K562 (cell line): Measurements from ENCODE around the gene SMCO4. TPM values are rescaled to one million over a fixed set of nuclear protein-coding genes. Genes with fewer than 3 reads are reported as not detected.

Source experiments
- ATAC-seq: fragments of 200-7000 bp; cut with Tn5 transposase; 3 replicates; pipeline ENCODE4 v1.9.1; 2020; ENCODE audit warnings: moderate library complexity
- BruUV-seq: library from RNA; stranded (reverse); fragments of 400-500 nt; replicated peaks from 2 replicates; lab custom pipeline; 2021; lab: Mats Ljungman, UMichigan
- CTCF ChIA-PET: fragments of 300-600 bp; formaldehyde crosslinking; extraction: SDS; loops from one replicate; lab custom pipeline; 2021; ENCODE audit warnings: low intra/inter-chr PET ratio; lab: Yijun Ruan, JAX
- POLR2A ChIA-PET: fragments of 300-600, 350-650 bp; sonication (Branson Sonifier 250); formaldehyde crosslinking; extraction: SDS; loops from one replicate; lab custom pipeline; 2021; ENCODE audit warnings: antibody characterized with exemption, inconsistent platforms; lab: Yijun Ruan, JAX
- DNase-seq, 4 experiments: peaks; one replicate each; pipeline versions ENCODE4 v3.0.0 to v3.0.0-alpha.2; 2011 to 2018; ENCODE audit warnings: low spot score in 3 of 4, mixed read lengths in 3 of 4; ENCODE audit errors: extremely low read depth in 1 of 4
- FAIRE-seq: peaks from 2 replicates; lab custom pipeline; 2011; peaks lifted over from hg19 to GRCh38; lab: Jason Lieb, UNC
- H2AFZ ChIP-seq: 2 replicates; pipeline ENCODE4 v1.6.0; 2011; ENCODE audit warnings: low read depth, low read length, control low read depth, inconsistent platforms
- H3K27ac ChIP-seq: fragments of 200-600 bp; 3 replicates; pipeline ENCODE4 v1.8.0; 2011; ENCODE audit warnings: low read depth, mild to moderate bottlenecking, control low read depth, inconsistent platforms, low read length, moderate library complexity, mixed read lengths; ENCODE audit errors: extremely low read depth
- H3K27me3 ChIP-seq, 2 experiments: fragments of 300-600 bp in 1 of 2; 2 replicates in 1 of 2; 3 replicates in 1 of 2; pipeline versions ENCODE4 v1.6.0 to v1.8.0; 2011; ENCODE audit warnings: inconsistent platforms in 2 of 2, low read length in 2 of 2, mild to moderate bottlenecking in 1 of 2, mixed read lengths in 1 of 2, moderate library complexity in 1 of 2; ENCODE audit not compliant: control insufficient read depth in 2 of 2, insufficient read depth in 2 of 2
- H3K36me3 ChIP-seq: fragments of 300-600 bp; 3 replicates; pipeline ENCODE4 v1.8.0; 2011; ENCODE audit warnings: mild to moderate bottlenecking, low read length, inconsistent platforms; ENCODE audit not compliant: control insufficient read depth, insufficient read depth
- H3K4me1 ChIP-seq, 2 experiments: fragments of 200-600 bp in 1 of 2; replicated peaks in 1 of 2; 2 replicates in 1 of 2; 3 replicates in 1 of 2; pipeline versions ENCODE4 v1.5.1 to v1.8.0; 2011; ENCODE audit warnings: inconsistent platforms in 2 of 2, low read length in 2 of 2, mild to moderate bottlenecking in 1 of 2, mixed read lengths in 1 of 2, moderate library complexity in 1 of 2; ENCODE audit not compliant: control insufficient read depth in 2 of 2, insufficient read depth in 2 of 2
- H3K4me2 ChIP-seq: 2 replicates; pipeline ENCODE4 v1.6.1; 2011; ENCODE audit warnings: low read length, control low read depth, inconsistent platforms, mixed read lengths; ENCODE audit not compliant: insufficient read depth
- H3K4me3 ChIP-seq: fragments of 200-600 bp; sonication (generic), shearing (Covaris generic); 2 replicates; pipeline ENCODE4 v1.5.1; 2016; ENCODE audit warnings: control low read depth, inconsistent platforms
- H3K79me2 ChIP-seq: fragments of 200-600 bp; 3 replicates; pipeline ENCODE4 v1.8.0; 2011; ENCODE audit warnings: low read length, inconsistent platforms; ENCODE audit not compliant: control insufficient read depth, insufficient read depth
- H3K9ac ChIP-seq, 2 experiments: 2 replicates each; pipeline versions ENCODE4 v1.6.0 to v1.6.1; 2011; ENCODE audit warnings: low read depth in 2 of 2, low read length in 2 of 2, control low read depth in 1 of 2, inconsistent platforms in 1 of 2, mild to moderate bottlenecking in 1 of 2, mixed read lengths in 1 of 2; ENCODE audit not compliant: insufficient read depth in 1 of 2
- H3K9me1 ChIP-seq: one replicate; pipeline ENCODE4 v1.6.0; 2011; ENCODE audit warnings: inconsistent platforms, mild to moderate bottlenecking, low read length, moderate library complexity; ENCODE audit not compliant: control insufficient read depth, insufficient read depth
- H3K9me3 ChIP-seq: replicated peaks from 2 replicates; pipeline ENCODE4 v1.5.1; 2011; ENCODE audit warnings: low read depth, low read length, inconsistent platforms; ENCODE audit not compliant: control insufficient read depth, insufficient read depth
- H4K20me1 ChIP-seq: replicated peaks from 2 replicates; pipeline ENCODE4 v1.6.1; 2011; ENCODE audit warnings: low read length, inconsistent platforms, mixed read lengths; ENCODE audit not compliant: control insufficient read depth, insufficient read depth
- ESRRB ChIP-seq: fragments of 250-450 bp; sonication (Bioruptor Pico); IDR thresholded peaks from 2 replicates; pipeline ENCODE4 v1.5.0; 2020; ENCODE audit warnings: mild to moderate bottlenecking, moderate library complexity, borderline replicate concordance
- ETS2 ChIP-seq: IDR thresholded peaks from 2 replicates; pipeline ENCODE4 v1.6.1; 2016; ENCODE audit warnings: borderline replicate concordance, missing genetic modification characterization, mild to moderate bottlenecking, moderate library complexity, missing compliant biosample characterization; ENCODE audit not compliant: poor library complexity, severe bottlenecking
- KDM1A ChIP-seq, 2 experiments: fragments of 450-650 bp; IDR thresholded peaks; 2 replicates each; pipeline ENCODE4 v1.6.1; 2016; ENCODE audit warnings: mild to moderate bottlenecking in 2 of 2
- NUFIP1 ChIP-seq: fragments of 450-650 bp; IDR thresholded peaks from 2 replicates; pipeline ENCODE4 v1.6.1; 2018; ENCODE audit not compliant: partially characterized antibody
- SNIP1 ChIP-seq: fragments of 450-650 bp; IDR thresholded peaks from 2 replicates; pipeline ENCODE4 v1.7.1; 2017; ENCODE audit warnings: low read depth, mild to moderate bottlenecking
- SREBF1 ChIP-seq: fragments of 150-350 bp; IDR thresholded peaks from 2 replicates; pipeline ENCODE4 v1.6.1; 2014; ENCODE audit warnings: antibody characterized with exemption, low read depth, low read length, borderline replicate concordance
- TBP ChIP-seq: optimal IDR thresholded peaks from 2 replicates; pipeline ENCODE3; 2011; ENCODE audit warnings: low read depth, low read length, improper control_type of control experiment
- ZBTB7A ChIP-seq: IDR thresholded peaks from 2 replicates; pipeline ENCODE4 v1.6.1; 2011; ENCODE audit warnings: low read depth, mild to moderate bottlenecking, low read length, moderate library complexity, borderline replicate concordance; ENCODE audit not compliant: control insufficient read depth
- WGBS: fragments of 100-300 bp; shearing (Covaris generic); methylation state at CpG from one replicate; pipeline ENCODE4 v1.1.6; 2016; ENCODE audit warnings: low coverage, mixed read lengths; ENCODE audit not compliant: insufficient coverage; ENCODE audit errors: missing lambda C conversion rate; 5-methylcytosine and 5-hydroxymethylcytosine counted together
- in situ Hi-C: fragments of 300-500 bp; cut with MboI; formaldehyde crosslinking; loops from 4 replicates; pipeline ENCODE4 v1.15.0; 2018; ENCODE audit warnings: inconsistent platforms, mixed read lengths
- intact Hi-C: fragments of 100-400 bp; cut with micrococcal nuclease; formaldehyde crosslinking; loops from 2 replicates; pipeline ENCODE4 v1.14.2; 2022
- polyA plus RNA-seq, 8 experiments: library from polyadenylated mRNA; depleted of rRNA in 4 of 8; stranded (reverse) in 5 of 8; unstranded in 3 of 8; fragments of >200 nt; fragmentation: Nextera tagmentation in 2 of 8; fragmentation: Illumina TruSeq in 1 of 8; extraction: Ambion mirVana in 2 of 8; extraction: Trizol in 1 of 8; gene quantifications; 2 replicates each; pipeline versions ENCODE4 v1.2.1 to v1.2.3, GENCODE V29; 2011 to 2014; ENCODE audit warnings: inconsistent platforms in 1 of 8, missing spikeins in 1 of 8
- total RNA-seq, 7 experiments: library from RNA; depleted of rRNA in 6 of 7; stranded (reverse); fragments of >200 nt in 6 of 7; fragmentation: Illumina TruSeq in 2 of 7; extraction: Trizol in 2 of 7; gene quantifications; 2 replicates each; pipeline versions ENCODE4 v1.2.1 to v1.2.3, GENCODE V29; 2011 to 2021; ENCODE audit warnings: low replicate concordance in 1 of 7
- TF ChIP-seq, protein P1 (sequence below): sonication (generic); formaldehyde crosslinking; IDR thresholded peaks from 2 replicates; pipeline ENCODE4 v1.8.0; 2023; ENCODE audit warnings: missing genetic modification reagents, mild to moderate bottlenecking, borderline replicate concordance

SMCO4 gene
- total and polyA plus RNA-seq, 9 of the 15 experiments (the other 6 are each of a cell fraction or from before 2014, with no cell fraction given), result 1.8 to 27.8 (median 15.3) TPM

DNA sequence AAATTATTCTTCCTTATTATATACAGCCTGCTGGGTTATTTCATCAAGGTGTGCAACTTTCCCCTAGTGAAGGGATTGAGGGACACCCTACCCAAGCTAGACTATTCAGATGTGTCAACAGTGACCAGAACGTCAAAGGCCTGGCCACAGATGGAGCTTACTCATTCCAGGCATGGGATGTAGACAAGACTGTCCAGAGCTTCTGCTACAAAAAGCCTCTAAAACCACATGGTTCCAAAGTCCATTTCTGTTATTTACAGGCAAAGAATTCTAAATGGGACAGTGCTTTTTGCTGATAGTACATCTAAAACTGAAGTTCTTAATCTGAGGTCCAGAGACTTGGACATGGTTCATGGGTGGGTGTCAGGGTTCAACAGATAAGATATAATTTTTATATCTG, 9.7 kb upstream of the SMCO4 start (continued):
- TF ChIP-seq ETS2 (no peak), ESRRB (CRISPR knock-in tag) (no peak), NUFIP1 (no peak), KDM1A (IDR thresholded peaks at IDR 0.05) (no peak)
- TF ChIP-seq, all 486 proteins: peak for 0

DNA sequence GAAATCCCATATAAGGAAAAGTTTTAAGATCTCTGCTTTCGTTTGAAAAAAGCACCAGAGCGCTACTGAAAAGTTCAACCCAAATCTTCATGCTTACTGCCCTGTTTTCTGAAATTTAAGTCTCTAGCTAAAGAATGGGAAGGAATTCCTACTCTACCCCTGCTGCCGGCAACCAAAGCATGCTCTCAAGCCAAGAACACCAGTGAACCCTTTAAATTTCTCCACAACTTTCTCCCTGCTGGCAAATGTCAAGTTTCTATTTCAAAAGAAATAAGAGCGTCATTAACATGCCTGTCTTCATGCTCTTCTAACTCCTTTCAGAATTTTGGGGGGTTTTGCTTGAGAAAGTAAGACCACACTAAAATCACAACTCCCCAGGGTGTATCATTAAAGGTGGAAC, 6.8 kb upstream of the SMCO4 start:
- Histone ChIP-seq H3K4me1 (no peaks in the 10 kb centered on the region), H2AFZ (no peak overlapping the region), H3K36me3 (no peaks in the 10 kb centered on the region), H3K79me2 (no peaks in the 10 kb centered on the region), H4K20me1 (no peaks in the 10 kb centered on the region), H3K27ac (no peak overlapping the region), H3K27me3 (peaks cover 13% of the 10 kb centered on the region in 2 experiments; a peak in 4 of 5 replicates), H3K9ac (no peak overlapping the region), H3K9me3 (no peaks in the 10 kb centered on the region), H3K4me2 (no peak overlapping the region), H3K9me1 (no peaks in the 10 kb centered on the region), H3K4me3 (no peak overlapping the region)
- ATAC-seq (no peak), FAIRE-seq (no peak), DNase-seq (no peak)
- ChIA-PET POLR2A (interaction anchor here (0.8 to 2.1 kb wide), 3 partner anchors 9 to 13 kb away, joined by 3 to 10 read pairs (median 5); no protein-coding TSS in a partner anchor), CTCF (no interaction called here)
- no peak for TF ChIP-seq ZBTB7A
- no peak for TF ChIP-seq SNIP1
- TF ChIP-seq, protein P1, sequence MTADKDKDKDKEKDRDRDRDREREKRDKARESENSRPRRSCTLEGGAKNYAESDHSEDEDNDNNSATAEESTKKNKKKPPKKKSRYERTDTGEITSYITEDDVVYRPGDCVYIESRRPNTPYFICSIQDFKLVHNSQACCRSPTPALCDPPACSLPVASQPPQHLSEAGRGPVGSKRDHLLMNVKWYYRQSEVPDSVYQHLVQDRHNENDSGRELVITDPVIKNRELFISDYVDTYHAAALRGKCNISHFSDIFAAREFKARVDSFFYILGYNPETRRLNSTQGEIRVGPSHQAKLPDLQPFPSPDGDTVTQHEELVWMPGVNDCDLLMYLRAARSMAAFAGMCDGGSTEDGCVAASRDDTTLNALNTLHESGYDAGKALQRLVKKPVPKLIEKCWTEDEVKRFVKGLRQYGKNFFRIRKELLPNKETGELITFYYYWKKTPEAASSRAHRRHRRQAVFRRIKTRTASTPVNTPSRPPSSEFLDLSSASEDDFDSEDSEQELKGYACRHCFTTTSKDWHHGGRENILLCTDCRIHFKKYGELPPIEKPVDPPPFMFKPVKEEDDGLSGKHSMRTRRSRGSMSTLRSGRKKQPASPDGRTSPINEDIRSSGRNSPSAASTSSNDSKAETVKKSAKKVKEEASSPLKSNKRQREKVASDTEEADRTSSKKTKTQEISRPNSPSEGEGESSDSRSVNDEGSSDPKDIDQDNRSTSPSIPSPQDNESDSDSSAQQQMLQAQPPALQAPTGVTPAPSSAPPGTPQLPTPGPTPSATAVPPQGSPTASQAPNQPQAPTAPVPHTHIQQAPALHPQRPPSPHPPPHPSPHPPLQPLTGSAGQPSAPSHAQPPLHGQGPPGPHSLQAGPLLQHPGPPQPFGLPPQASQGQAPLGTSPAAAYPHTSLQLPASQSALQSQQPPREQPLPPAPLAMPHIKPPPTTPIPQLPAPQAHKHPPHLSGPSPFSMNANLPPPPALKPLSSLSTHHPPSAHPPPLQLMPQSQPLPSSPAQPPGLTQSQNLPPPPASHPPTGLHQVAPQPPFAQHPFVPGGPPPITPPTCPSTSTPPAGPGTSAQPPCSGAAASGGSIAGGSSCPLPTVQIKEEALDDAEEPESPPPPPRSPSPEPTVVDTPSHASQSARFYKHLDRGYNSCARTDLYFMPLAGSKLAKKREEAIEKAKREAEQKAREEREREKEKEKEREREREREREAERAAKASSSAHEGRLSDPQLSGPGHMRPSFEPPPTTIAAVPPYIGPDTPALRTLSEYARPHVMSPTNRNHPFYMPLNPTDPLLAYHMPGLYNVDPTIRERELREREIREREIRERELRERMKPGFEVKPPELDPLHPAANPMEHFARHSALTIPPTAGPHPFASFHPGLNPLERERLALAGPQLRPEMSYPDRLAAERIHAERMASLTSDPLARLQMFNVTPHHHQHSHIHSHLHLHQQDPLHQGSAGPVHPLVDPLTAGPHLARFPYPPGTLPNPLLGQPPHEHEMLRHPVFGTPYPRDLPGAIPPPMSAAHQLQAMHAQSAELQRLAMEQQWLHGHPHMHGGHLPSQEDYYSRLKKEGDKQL, result no peak
- no peak for TF ChIP-seq SREBF1
- TF ChIP-seq TBP, result no peak
- in situ Hi-C loops (no loop called here), intact Hi-C loops (loop anchor here (10.0 kb wide), 1 partner anchor 215 kb away; the partner anchor contains the start of gene DEUP1)
- 7% methylated on average over 4 of the region's 4 CpGs for WGBS
- BruUV-seq, result no TSS peak
